ENCODE measurements around the gene ADSL. TPM values are rescaled to one million over a fixed set of nuclear protein-coding genes. Genes with fewer than 3 reads are reported as not detected.

The ADSL gene
- total and polyA plus RNA-seq, 9 of the 15 experiments (the other 6 are each of a cell fraction or from before 2014, with no cell fraction given) = 112 to 322 (median 146) TPM

DNA sequence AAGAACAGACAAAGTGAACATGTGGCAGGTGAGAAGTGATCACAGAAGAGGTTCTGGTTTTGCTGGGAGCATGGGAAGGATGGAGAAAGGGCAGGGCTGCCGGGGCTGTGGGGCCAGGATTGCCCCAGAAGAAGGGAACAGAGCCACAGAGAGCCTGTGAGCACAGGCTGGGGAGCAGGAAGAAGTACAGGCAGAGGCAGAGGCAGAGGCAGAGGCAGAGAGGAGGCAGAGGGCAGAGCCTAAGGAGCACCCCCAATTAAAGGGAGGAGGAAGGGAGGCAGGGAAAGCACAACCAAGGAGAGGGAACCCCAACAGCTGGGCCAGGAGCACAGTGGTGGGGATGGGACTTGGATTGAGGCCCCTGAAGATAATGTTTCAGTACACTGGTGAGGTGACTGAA, 75.6 kb downstream of the ADSL start (continued):
- no peak for TF ChIP-seq CREBBP (IDR thresholded peaks at IDR 0.05; ENCODE audit: low read depth, low read length)
- TF ChIP-seq SIN3B (IDR thresholded peaks at IDR 0.05; ENCODE audit: low read depth) = no peak
- no peak for TF ChIP-seq ARID1B (IDR thresholded peaks at IDR 0.05)
- TF ChIP-seq, protein P1, sequence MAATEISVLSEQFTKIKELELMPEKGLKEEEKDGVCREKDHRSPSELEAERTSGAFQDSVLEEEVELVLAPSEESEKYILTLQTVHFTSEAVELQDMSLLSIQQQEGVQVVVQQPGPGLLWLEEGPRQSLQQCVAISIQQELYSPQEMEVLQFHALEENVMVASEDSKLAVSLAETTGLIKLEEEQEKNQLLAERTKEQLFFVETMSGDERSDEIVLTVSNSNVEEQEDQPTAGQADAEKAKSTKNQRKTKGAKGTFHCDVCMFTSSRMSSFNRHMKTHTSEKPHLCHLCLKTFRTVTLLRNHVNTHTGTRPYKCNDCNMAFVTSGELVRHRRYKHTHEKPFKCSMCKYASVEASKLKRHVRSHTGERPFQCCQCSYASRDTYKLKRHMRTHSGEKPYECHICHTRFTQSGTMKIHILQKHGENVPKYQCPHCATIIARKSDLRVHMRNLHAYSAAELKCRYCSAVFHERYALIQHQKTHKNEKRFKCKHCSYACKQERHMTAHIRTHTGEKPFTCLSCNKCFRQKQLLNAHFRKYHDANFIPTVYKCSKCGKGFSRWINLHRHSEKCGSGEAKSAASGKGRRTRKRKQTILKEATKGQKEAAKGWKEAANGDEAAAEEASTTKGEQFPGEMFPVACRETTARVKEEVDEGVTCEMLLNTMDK (IDR thresholded peaks at IDR 0.05; ENCODE audit: borderline replicate concordance, insufficient read depth, low read depth, low read length, poor library complexity, severe bottlenecking) = no peak
- TF ChIP-seq BRCA1 (IDR thresholded peaks at IDR 0.05) = no peak
- no peak for TF ChIP-seq BRCA1 (CRISPR knock-in tag; IDR thresholded peaks at IDR 0.05)
- TF ChIP-seq NFRKB (IDR thresholded peaks at IDR 0.05; ENCODE audit: low read depth) = no peak
- TF ChIP-seq, protein P2, sequence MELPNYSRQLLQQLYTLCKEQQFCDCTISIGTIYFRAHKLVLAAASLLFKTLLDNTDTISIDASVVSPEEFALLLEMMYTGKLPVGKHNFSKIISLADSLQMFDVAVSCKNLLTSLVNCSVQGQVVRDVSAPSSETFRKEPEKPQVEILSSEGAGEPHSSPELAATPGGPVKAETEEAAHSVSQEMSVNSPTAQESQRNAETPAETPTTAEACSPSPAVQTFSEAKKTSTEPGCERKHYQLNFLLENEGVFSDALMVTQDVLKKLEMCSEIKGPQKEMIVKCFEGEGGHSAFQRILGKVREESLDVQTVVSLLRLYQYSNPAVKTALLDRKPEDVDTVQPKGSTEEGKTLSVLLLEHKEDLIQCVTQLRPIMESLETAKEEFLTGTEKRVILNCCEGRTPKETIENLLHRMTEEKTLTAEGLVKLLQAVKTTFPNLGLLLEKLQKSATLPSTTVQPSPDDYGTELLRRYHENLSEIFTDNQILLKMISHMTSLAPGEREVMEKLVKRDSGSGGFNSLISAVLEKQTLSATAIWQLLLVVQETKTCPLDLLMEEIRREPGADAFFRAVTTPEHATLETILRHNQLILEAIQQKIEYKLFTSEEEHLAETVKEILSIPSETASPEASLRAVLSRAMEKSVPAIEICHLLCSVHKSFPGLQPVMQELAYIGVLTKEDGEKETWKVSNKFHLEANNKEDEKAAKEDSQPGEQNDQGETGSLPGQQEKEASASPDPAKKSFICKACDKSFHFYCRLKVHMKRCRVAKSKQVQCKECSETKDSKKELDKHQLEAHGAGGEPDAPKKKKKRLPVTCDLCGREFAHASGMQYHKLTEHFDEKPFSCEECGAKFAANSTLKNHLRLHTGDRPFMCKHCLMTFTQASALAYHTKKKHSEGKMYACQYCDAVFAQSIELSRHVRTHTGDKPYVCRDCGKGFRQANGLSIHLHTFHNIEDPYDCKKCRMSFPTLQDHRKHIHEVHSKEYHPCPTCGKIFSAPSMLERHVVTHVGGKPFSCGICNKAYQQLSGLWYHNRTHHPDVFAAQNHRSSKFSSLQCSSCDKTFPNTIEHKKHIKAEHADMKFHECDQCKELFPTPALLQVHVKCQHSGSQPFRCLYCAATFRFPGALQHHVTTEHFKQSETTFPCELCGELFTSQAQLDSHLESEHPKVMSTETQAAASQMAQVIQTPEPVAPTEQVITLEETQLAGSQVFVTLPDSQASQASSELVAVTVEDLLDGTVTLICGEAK (IDR thresholded peaks at IDR 0.05) = no peak
- TF ChIP-seq, protein P2 (CRISPR knock-in tag; IDR thresholded peaks at IDR 0.05) = no peak
- no peak for TF ChIP-seq HCFC1 (IDR thresholded peaks at IDR 0.05; ENCODE audit: low read depth, low read length)

Measured in K562 (cell line).